ENCODE results near the gene SYCE1L.

The SYCE1L gene

GRCh38 chr16:77219437-77219836 is 20.2 kb downstream of the SYCE1L start:
- TF ChIP-seq POLR2A (IDR thresholded peaks at IDR 0.05; ENCODE audit: extremely low read depth, insufficient read length) (no peak), MAX (IDR thresholded peaks at IDR 0.05; ENCODE audit: low read depth, low read length) (no peak), MYC (IDR thresholded peaks at IDR 0.05; ENCODE audit: low read depth, low read length) (no peak)
- TF ChIP-seq, protein P1, sequence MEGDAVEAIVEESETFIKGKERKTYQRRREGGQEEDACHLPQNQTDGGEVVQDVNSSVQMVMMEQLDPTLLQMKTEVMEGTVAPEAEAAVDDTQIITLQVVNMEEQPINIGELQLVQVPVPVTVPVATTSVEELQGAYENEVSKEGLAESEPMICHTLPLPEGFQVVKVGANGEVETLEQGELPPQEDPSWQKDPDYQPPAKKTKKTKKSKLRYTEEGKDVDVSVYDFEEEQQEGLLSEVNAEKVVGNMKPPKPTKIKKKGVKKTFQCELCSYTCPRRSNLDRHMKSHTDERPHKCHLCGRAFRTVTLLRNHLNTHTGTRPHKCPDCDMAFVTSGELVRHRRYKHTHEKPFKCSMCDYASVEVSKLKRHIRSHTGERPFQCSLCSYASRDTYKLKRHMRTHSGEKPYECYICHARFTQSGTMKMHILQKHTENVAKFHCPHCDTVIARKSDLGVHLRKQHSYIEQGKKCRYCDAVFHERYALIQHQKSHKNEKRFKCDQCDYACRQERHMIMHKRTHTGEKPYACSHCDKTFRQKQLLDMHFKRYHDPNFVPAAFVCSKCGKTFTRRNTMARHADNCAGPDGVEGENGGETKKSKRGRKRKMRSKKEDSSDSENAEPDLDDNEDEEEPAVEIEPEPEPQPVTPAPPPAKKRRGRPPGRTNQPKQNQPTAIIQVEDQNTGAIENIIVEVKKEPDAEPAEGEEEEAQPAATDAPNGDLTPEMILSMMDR (IDR thresholded peaks at IDR 0.05; ENCODE audit: low read depth, low read length): no peak
- no peak for DNase-seq (ENCODE audit: low read depth)
- H3K4me3 ChIP-seq (ENCODE audit: low read depth, low read length): no peak overlapping the region

- DNase-seq (ENCODE audit: low read depth): no peak
- no peak for TF ChIP-seq MAX (IDR thresholded peaks at IDR 0.05; ENCODE audit: low read depth, low read length)
- no peak for TF ChIP-seq MYC (IDR thresholded peaks at IDR 0.05; ENCODE audit: low read depth, low read length)
- TF ChIP-seq, protein P1 (IDR thresholded peaks at IDR 0.05; ENCODE audit: low read depth, low read length): no peak
- TF ChIP-seq POLR2A (IDR thresholded peaks at IDR 0.05; ENCODE audit: extremely low read depth, insufficient read length): no peak
- H3K4me3 ChIP-seq (ENCODE audit: low read depth, low read length): no peak overlapping the region
Observed at GRCh38 chr16:77220427-77220826, 21.2 kb downstream of the SYCE1L start.

- no peak for DNase-seq (ENCODE audit: low read depth)
- H3K4me3 ChIP-seq (ENCODE audit: low read depth, low read length): no peak overlapping the region
- no peak for TF ChIP-seq POLR2A (IDR thresholded peaks at IDR 0.05; ENCODE audit: extremely low read depth, insufficient read length)
- TF ChIP-seq, protein P1 (IDR thresholded peaks at IDR 0.05; ENCODE audit: low read depth, low read length): no peak
- TF ChIP-seq MAX (IDR thresholded peaks at IDR 0.05; ENCODE audit: low read depth, low read length): no peak
- TF ChIP-seq MYC (IDR thresholded peaks at IDR 0.05; ENCODE audit: low read depth, low read length): no peak
Observed at GRCh38 chr16:77221482-77221881, 22.3 kb downstream of the SYCE1L start.

- DNase-seq (ENCODE audit: low read depth): peak; percentile 40
- H3K4me3 ChIP-seq (ENCODE audit: low read depth, low read length): no peak overlapping the region
- TF ChIP-seq, protein P1 (IDR thresholded peaks at IDR 0.05; ENCODE audit: low read depth, low read length): peak; percentile 69
- no peak for TF ChIP-seq MYC (IDR thresholded peaks at IDR 0.05; ENCODE audit: low read depth, low read length)
Observed at GRCh38 chr16:77223184-77223583, 24.0 kb downstream of the SYCE1L start.

DNA sequence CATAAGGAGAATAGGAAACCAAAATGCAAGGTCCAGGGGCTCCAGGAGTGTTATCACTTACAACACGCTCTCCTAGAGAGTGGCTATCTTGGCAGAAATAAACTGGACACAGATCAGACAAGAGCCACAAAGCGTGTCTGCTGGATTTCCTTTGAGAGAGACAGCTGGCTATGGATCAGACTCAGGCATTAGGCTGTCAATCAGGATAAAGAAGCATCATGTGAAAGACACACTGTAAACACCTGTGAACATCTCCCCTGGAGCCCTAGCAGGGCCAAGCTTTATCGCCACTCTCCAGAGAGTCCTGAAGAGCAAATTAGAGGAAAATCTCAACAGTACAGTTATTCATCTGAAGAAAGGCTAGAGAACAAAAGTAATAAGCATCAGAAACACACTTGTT is 26.0 kb downstream of the SYCE1L start:
- H3K4me3 ChIP-seq (ENCODE audit: low read depth, low read length): no peak overlapping the region
- DNase-seq (ENCODE audit: low read depth): no peak
- TF ChIP-seq MAX (IDR thresholded peaks at IDR 0.05; ENCODE audit: low read depth, low read length) (no peak), MYC (IDR thresholded peaks at IDR 0.05; ENCODE audit: low read depth, low read length) (no peak), POLR2A (IDR thresholded peaks at IDR 0.05; ENCODE audit: extremely low read depth, insufficient read length) (no peak)
- TF ChIP-seq, protein P1 (IDR thresholded peaks at IDR 0.05; ENCODE audit: low read depth, low read length): no peak

GRCh38 chr16:77227745-77228144 is 28.5 kb downstream of the SYCE1L start:
- no peak overlapping the region for H3K4me3 ChIP-seq (ENCODE audit: low read depth, low read length)
- TF ChIP-seq, protein P1 (IDR thresholded peaks at IDR 0.05; ENCODE audit: low read depth, low read length): no peak
- no peak for TF ChIP-seq MAX (IDR thresholded peaks at IDR 0.05; ENCODE audit: low read depth, low read length)
- TF ChIP-seq MYC (IDR thresholded peaks at IDR 0.05; ENCODE audit: low read depth, low read length): no peak
- TF ChIP-seq POLR2A (IDR thresholded peaks at IDR 0.05; ENCODE audit: extremely low read depth, insufficient read length): no peak
- no peak for DNase-seq (ENCODE audit: low read depth)
